K562 (cell line): Measurements from ENCODE around the gene DYNLT2B. TPM values are rescaled to one million over a fixed set of nuclear protein-coding genes. Genes with fewer than 3 reads are reported as not detected.
A peak's percentile ranks its signal among the peaks of the same experiment; 100 is the strongest.

Source experiments
- DACH1 ChIP-seq: fragments of 450-650 bp; IDR thresholded peaks from 2 replicates; pipeline ENCODE4 v1.6.1; 2018; ENCODE audit not compliant: partially characterized antibody
- DEAF1 ChIP-seq: fragments of 450-650 bp; formaldehyde crosslinking; IDR thresholded peaks from 2 replicates; pipeline ENCODE4 v1.4.0; 2020; ENCODE audit warnings: mild to moderate bottlenecking, moderate library complexity
- E2F3 ChIP-seq: fragments of 250-450 bp; sonication (Bioruptor Pico); IDR thresholded peaks from 2 replicates; pipeline ENCODE4 v1.4.0; 2020; ENCODE audit warnings: mild to moderate bottlenecking
- E2F4 ChIP-seq: sonication (generic); formaldehyde crosslinking; IDR thresholded peaks from 2 replicates; pipeline ENCODE4 v1.8.0; 2022; ENCODE audit warnings: mild to moderate bottlenecking, low read depth, missing genetic modification reagents
- EP300 ChIP-seq: IDR thresholded peaks from 2 replicates; pipeline ENCODE4 v1.6.1; 2012; ENCODE audit warnings: low read length, improper control_type of control experiment
- EP400 ChIP-seq: fragments of 450-650 bp; IDR thresholded peaks from 2 replicates; pipeline ENCODE4 v1.6.1; 2017; ENCODE audit warnings: antibody characterized with exemption, mild to moderate bottlenecking, moderate library complexity
- GTF2A2 ChIP-seq: IDR thresholded peaks from 2 replicates; pipeline ENCODE4 v1.6.1; 2016; ENCODE audit warnings: mild to moderate bottlenecking, missing genetic modification characterization, missing compliant biosample characterization
- HES1 ChIP-seq: fragments of 450-650 bp; IDR thresholded peaks from 2 replicates; pipeline ENCODE4 v1.6.1; 2016; ENCODE audit warnings: low read depth, mild to moderate bottlenecking, moderate library complexity
- HLTF ChIP-seq: fragments of 450-650 bp; IDR thresholded peaks from 2 replicates; pipeline ENCODE4 v1.6.1; 2016
- HNRNPL ChIP-seq: fragments of 200-400 bp; formaldehyde crosslinking; IDR thresholded peaks from 2 replicates; pipeline ENCODE4 v1.6.1; 2017; ENCODE audit warnings: low read depth, mild to moderate bottlenecking, low read length
- HOXB6 ChIP-seq: fragments of 250-450 bp; sonication (Bioruptor Pico); IDR thresholded peaks from 2 replicates; pipeline ENCODE4 v1.5.1; 2022; ENCODE audit warnings: mild to moderate bottlenecking, borderline replicate concordance
- NR2C2 ChIP-seq, 2 experiments: fragments of 200-800 bp in 1 of 2; sonication (Bioruptor generic) in 1 of 2; sonication (generic) in 1 of 2; formaldehyde crosslinking in 1 of 2; IDR thresholded peaks; 2 replicates each; pipeline versions ENCODE4 v1.6.1 to v1.8.0; 2016 to 2022; ENCODE audit warnings: mild to moderate bottlenecking in 1 of 2, missing compliant biosample characterization in 1 of 2, missing genetic modification characterization in 1 of 2, missing genetic modification reagents in 1 of 2
- NR3C1 ChIP-seq: sonication (generic); formaldehyde crosslinking; IDR thresholded peaks from 2 replicates; pipeline ENCODE4 v1.8.1; 2022; ENCODE audit warnings: missing genetic modification reagents
- PHB2 ChIP-seq: fragments of 450-650 bp; IDR thresholded peaks from 2 replicates; pipeline ENCODE4 v1.6.1; 2017; ENCODE audit warnings: low read depth
- POU5F1 ChIP-seq: fragments of 150-350 bp; IDR thresholded peaks from 2 replicates; pipeline ENCODE4 v1.6.1; 2014; ENCODE audit warnings: borderline replicate concordance, low read length, low read depth, mild to moderate bottlenecking; ENCODE audit not compliant: partially characterized antibody
- RREB1 ChIP-seq: fragments of 250-450 bp; sonication (Bioruptor Pico); IDR thresholded peaks from 2 replicates; pipeline ENCODE4 v1.4.0; 2020
- SRSF7 ChIP-seq: fragments of 200-400 bp; formaldehyde crosslinking; optimal IDR thresholded peaks from 2 replicates; pipeline ENCODE3; 2017; ENCODE audit warnings: mild to moderate bottlenecking, low read depth, low read length
- ZFP91 ChIP-seq: sonication (generic); formaldehyde crosslinking; IDR thresholded peaks from 2 replicates; pipeline ENCODE4 v1.8.0; 2022; ENCODE audit warnings: mild to moderate bottlenecking, missing genetic modification reagents
- ZNF165 ChIP-seq: fragments of 250-450 bp; sonication (Bioruptor Pico); IDR thresholded peaks from 2 replicates; pipeline ENCODE4 v1.4.0; 2020; ENCODE audit warnings: borderline replicate concordance
- polyA plus RNA-seq, 8 experiments: library from polyadenylated mRNA; depleted of rRNA in 4 of 8; stranded (reverse) in 5 of 8; unstranded in 3 of 8; fragments of >200 nt; fragmentation: Nextera tagmentation in 2 of 8; fragmentation: Illumina TruSeq in 1 of 8; extraction: Ambion mirVana in 2 of 8; extraction: Trizol in 1 of 8; gene quantifications; 2 replicates each; pipeline versions ENCODE4 v1.2.1 to v1.2.3, GENCODE V29; 2011 to 2014; ENCODE audit warnings: inconsistent platforms in 1 of 8, missing spikeins in 1 of 8
- total RNA-seq, 7 experiments: library from RNA; depleted of rRNA in 6 of 7; stranded (reverse); fragments of >200 nt in 6 of 7; fragmentation: Illumina TruSeq in 2 of 7; extraction: Trizol in 2 of 7; gene quantifications; 2 replicates each; pipeline versions ENCODE4 v1.2.1 to v1.2.3, GENCODE V29; 2011 to 2021; ENCODE audit warnings: low replicate concordance in 1 of 7

DYNLT2B gene
- total and polyA plus RNA-seq, 9 of the 15 experiments (the other 6 are each of a cell fraction or from before 2014, with no cell fraction given) = 6.5 to 19.9 (median 8.7) TPM

- TF ChIP-seq NR2C2 (CRISPR knock-in tag; IDR thresholded peaks at IDR 0.05) = peak; percentile 63; the same call in 1 of the 2 replicates
- TF ChIP-seq NR2C2 (tag; IDR thresholded peaks at IDR 0.05) = no peak
- TF ChIP-seq DEAF1 (CRISPR knock-in tag) = no peak
- no peak for TF ChIP-seq HES1
- TF ChIP-seq ZFP91 (CRISPR knock-in tag) = peak; percentile 69
- TF ChIP-seq NR3C1 (CRISPR knock-in tag) = no peak
- TF ChIP-seq POU5F1 = no peak
- no peak for TF ChIP-seq ZNF165 (CRISPR knock-in tag)
- TF ChIP-seq GTF2A2 (tag) = no peak
- no peak for TF ChIP-seq DACH1
- no peak for TF ChIP-seq E2F3 (CRISPR knock-in tag)
- 0 out of 2 replicates have a peak, but pooled peaks have one; percentile 27 for TF ChIP-seq HLTF
- TF ChIP-seq EP400 = no peak
- TF ChIP-seq EP300 = no peak
- TF ChIP-seq HNRNPL = peak; percentile 38; the same call in 1 of the 2 replicates
- TF ChIP-seq PHB2 = 0 out of 2 replicates have a peak, but pooled peaks have one; percentile 8
- no peak for TF ChIP-seq HOXB6 (CRISPR knock-in tag)
- no peak for TF ChIP-seq SRSF7
- TF ChIP-seq RREB1 (CRISPR knock-in tag) = no peak
- peak; percentile 81 for TF ChIP-seq E2F4 (CRISPR knock-in tag)
Measured at GRCh38 chr3:196287090-196287439, 31.0 kb downstream of the DYNLT2B start (continued).
